GM03348 (cell line): ENCODE data around the gene WDHD1.
"Not testable (repeated sequence)": the region's sequence is repeated elsewhere in the genome, so short reads cannot be mapped to it uniquely, and the experiment has no call there.

Experiments
- DNase-seq: peaks from one replicate; pipeline ENCODE4 v3.0.0; 2012; ENCODE audit warnings: low spot score

The WDHD1 gene

DNA sequence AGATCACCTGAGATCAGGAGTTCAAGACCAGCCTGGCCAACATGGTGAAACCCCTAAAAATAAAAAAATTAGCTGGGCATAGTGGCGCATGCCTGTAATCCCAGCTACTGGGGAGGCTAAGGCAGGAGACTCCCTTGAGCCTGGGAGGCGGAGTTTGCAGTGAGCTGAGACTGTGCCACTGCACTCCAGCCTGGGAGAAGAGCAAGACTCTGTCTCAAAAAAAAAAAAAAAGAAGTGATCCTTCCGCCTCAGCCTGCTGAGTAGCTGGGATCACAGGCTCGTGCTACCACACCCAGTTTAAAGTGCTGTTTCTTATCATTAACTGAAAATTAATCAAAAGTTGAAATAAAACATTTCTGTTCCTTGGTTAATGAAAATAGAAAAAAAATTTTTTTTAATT is 117.9 kb downstream of the WDHD1 start:
- DNase-seq = not testable (repeated sequence)

DNA sequence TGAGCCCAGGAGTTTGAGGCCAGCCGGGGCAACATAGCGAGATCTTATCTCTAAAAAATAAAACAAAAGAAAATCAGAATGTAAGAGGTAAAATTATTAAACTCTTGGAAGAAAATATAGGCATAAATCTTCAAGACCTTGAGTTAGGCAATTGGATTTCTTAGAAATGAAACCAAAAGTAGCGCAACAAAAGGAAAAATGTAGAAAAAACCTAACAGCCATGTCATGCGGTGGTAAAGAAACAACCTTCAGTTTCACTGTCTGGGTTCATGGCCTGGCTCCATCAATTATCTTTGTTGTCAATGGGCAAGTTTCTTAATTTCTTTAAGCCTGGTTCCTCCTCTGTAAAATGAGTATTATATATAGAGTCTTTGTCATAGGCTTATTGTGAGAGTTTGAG is 118.7 kb downstream of the WDHD1 start:
- DNase-seq = no peak

DNA sequence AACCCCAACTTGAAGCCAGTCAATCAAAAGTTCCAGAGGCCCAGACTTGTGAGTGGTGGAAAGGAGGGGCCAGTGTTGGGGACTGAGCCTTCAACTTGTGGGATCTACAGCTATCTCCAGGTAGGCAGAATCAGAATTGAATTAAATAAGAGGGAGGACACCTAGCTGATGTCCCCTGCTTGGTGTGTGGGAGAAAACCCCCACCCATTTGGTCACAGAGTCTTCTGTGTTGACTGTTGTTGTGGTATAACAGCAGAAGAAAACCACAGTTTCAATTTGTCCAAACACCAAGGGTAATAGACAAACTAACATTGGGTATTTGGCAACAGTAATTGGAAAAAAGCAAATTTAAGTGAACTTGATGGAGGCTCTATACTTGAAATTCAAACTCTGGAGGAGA is 120.8 kb downstream of the WDHD1 start:
- no peak for DNase-seq

DNA sequence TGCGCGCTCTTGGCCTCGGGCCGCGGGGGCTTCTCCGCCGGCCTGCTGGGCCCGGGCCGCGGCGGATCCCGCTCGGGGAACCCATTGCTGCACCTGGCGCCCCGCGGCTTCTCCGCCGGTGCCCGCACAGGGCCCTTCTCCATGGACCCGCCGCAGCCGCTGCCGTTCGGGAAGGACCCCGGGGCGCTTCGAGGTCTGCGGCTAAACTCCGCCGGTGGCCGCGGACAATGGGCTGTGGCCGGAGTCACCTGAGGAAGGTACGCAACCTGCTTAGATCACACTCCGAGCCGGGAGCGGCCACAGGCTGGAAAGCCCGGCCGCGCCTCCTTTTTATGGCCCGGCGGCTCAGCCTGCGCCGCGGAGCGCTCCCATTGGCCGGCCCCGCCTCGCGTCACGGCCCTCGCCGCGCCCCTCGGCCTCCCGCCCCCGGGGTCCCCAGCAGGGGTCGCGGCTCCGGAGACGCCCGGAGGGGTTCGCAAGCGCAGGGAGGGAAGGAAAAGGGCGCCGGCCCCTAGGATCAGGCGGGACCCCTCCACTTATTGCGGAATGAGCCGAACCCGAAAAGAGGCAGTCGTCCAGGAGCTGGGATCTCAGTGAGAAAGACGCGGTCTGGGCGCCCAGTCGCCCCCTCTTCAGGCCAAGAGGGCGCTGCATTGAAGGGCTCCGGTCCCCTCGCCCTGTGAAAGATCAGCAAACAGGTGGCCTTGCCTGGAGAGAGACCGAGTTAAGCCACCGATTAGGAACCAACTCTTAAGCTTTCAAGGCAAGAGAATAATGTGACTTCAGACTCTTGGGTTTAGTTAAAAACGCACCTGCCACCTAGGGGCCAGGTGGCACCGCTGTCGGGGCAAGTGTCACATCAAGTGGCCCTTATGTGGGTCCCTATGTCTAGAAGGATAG is 124.1 kb downstream of the WDHD1 start, which contains the start of gene GCH1:
TSS of gene GCH1 (minus strand) at position 306 of the 900 bp plus-strand sequence. CDS start at position 143, 163 bp downstream.
- peak; percentile 92 for DNase-seq

DNA sequence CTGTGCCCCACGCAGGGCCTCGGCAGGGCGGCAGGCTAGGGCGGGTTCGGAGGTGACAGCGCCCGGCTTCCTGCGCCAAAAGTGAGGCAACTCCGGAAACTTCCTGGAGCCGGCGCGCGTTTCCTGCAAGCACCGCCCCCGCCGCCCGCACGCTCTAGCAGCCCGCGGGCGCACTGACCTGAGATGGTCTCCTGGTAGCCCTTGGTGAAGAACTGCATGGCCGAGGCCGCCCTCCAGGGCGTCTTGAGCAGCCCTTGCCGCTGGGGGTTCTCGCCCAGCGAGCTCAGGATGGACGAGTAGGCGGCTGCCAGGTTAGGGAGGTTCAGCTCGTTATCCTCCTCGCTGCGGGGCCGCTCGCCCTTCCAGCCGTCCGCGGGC is 124.8 kb downstream of the WDHD1 start:
- DNase-seq = peak; percentile 61

DNA sequence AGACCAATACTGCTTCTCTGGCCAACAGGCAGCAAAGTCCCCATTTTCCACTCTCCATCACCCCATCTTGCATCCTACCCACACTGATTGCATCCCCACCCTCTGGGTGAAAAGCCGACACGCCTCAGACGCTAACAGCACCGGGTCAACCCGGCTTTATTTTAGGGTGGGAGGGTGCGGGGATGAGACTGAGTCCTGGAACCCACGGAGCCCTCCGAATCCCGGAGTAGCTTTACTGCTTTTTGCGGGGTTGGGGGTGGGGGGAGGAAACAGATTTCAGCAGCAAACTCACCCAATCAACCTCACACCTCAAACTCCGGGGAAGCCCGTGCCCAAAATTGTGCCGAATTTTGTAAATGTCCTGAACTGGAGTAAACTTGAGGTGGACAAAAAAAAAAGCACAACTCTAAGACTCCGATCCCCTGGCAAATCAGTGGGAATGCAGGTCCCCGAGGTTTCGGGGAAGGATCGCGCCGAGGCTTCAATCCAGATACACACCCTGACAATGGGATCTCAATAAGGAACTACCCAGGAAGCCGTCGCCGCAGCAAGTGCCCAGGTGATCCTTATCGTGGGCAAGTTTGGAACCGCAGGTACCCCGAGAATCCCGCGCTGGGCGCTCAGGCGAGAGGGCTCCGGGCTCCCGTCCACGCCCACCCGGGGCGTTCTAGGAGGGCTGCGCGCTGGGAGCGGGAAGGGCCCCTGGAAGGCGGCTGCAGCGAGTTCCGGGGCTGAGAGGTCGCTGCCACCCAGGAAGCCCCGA is 125.3 kb downstream of the WDHD1 start:
- no peak for DNase-seq

DNA sequence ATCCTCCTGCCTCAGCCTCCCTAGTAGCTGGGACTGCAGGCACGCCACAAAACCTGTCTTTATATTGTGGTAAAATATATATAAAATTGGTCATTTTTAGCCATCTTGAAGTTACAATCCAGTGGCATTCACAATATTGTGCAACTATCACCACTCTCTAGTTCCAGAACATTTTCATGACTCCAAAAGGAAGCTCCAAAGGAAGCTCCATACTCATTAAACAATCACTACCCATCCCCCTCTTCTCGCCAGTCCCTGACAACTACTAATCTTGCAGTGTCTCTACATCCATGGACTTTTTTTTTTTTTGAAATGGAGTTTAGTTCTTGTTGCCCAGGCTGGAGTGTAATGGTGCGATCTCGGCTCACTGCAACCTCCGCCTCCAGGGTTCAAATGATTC is 127.3 kb downstream of the WDHD1 start:
- DNase-seq = no peak

DNA sequence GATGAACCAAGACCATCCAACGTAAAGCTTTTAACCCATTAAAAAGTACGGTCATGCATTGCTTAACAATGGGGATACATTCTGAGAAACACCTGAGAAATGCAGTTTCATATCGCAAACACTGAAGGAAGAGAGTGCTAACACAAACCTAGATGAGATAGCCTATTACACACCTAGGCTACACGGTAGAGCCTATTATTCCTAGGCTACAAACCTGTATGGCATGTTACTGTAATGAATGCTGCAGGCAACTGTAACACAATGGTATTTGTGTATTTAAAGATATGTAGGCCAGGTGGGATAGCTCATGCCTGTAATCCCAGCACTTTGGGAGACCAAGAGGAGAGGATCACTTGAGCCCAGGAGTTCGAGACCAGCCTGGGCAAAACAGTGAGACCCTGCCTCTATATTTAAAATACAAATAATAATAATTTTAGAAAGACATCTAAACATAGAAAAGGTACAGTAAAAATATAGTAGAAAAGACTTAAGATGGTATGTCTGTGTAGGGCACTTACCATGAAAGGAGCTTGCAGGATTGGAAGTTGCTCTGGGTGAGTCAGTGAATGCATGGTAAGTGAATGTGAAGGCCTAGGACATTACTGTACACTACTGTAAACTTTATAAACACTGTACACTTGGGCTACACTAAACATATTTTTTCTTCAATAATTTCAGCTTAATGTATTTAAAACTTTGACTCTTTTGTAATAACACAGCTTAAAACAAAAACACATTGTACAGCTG is 128.9 kb downstream of the WDHD1 start:
- DNase-seq = not testable (repeated sequence)

DNA sequence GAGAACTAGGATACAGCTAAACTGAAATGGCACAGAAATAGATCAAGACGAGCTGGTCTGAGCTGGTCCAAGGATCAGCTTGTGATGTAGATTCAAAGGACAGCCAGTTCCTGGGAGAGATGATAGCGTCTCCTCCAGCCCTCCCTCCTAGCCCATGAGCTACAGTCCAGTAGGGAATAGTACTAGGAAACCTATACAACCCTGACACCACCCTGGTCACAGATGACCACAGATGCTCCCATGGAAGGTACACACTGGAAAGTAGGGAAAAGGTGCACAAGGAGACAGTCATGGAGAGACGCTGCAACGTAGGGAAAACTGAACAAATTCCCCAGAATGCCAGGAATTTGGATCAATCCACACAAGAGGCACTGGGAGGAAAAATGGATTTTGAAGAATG is 131.2 kb downstream of the WDHD1 start:
- no peak for DNase-seq

DNA sequence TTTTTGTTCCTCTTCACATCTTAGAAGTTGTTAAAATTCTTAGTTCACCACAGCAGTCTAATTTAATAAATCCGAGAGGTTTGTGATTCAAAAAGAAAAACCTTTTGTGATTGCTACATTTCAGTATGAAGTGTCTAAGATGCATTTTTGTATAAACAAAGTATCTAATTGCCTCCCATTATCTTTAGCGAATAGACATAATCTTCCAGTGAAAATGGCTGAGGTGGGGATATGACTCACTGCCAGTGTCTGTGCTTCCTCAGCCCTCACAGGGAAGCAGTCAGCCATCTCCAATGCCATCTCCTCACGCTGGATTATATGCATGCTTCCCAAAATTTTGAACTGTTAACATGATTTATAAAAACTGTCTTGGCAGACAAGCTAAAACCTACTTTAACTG is 131.9 kb downstream of the WDHD1 start:
- peak; percentile 37 for DNase-seq

DNA sequence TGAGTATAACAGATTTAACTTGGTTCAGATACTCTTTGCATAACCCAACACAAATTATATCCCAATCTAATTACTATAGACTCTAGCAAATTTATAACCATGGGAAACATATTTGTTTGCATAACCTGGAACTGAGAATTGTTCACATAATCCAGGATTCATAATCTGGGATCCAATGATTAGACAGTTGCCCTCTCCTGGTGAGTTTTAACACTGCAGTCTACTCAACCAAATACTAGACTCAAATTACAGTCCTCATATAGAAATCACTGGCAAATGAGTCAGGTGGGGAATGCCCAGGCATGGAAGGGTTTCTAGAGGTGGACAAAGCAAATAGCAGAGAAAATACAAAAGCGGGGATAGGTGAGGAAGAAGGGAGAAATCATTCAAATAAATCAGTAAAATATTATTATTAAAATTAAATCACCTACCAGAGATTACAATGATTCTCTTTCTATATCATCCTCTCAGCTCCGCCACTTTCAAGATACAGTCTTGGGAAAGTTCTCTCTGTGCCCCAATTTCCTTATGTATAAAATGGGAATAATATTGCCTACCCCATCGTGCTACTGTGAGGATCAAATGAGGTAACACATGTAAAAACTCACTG is 133.6 kb downstream of the WDHD1 start:
- DNase-seq = peak; percentile 63

DNA sequence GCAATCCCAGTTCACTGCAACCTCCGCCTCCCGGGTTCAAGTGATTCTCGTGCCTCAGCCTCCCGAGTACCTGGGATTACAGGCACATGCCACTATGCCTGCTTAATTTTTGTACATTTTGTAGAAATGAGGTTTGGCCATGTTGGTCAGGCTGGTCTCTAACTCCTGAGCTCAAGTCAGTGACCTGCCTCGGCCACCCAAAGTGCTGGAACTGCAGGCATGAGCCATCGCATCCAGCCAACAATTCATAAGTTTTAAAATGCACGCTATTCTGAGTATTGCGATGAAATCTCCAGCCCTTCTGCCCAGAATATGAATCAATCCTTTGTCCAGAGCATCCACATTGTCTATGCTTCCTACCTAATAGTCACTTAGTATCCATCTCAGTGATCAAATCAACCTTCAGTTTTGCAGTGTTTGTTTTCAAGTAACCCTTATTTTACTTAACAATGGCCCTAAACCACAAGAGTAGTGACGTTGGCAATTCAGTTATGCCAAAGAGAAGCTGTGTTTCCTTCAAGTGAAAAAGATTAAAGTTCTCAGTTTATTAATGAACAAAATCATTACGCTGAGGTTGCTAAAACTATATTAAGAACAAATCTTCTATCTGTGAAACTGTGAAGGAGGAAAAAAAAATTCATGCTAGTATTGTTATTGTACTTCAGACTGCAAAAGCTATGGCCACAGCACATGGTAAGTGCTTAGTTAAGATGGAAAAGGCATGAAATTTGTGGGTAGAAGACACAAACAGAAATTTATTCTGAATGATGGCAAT is 135.2 kb downstream of the WDHD1 start:
- no peak for DNase-seq

DNA sequence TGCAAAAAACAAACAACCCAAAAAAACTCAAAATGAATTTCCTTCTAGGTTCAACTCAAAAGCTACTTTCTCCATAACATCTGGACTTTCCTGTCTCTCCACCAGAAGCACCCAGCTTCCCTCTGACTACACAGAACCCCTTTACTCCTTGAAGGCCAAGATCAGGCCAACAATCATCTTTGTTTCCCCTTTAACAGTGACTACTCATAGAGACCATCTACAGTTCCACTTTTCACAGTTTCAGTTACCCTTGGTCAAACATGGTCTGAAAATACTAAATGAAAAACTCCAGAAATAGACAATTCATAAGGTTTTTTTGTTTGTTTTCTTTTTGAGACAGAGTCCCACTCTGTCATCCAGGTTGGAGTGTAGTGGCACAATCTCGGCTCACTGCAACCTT is 136.1 kb downstream of the WDHD1 start:
- DNase-seq = no peak

DNA sequence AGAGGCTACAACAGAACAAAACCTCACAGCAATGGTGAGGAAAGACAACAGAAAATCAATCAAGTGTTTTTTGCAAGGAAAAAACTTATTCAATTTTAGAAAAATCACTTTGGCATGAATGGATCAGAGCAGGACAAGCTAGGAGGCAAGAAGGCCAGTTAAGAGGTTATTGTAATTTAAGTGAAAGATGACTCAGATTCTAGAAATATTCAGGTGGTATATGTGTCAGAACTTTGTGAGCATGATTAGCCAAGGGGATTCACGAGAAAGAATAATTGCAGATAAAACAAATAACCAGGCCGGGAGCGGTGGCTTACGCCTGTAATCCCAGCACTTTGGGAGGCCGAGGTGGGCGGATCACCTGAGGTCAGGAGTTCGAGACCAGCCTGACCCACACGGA is 137.0 kb downstream of the WDHD1 start:
- DNase-seq = no peak
